ENCODE measurements around the gene ATG5.

The ATG5 gene

GRCh38 chr6:106325336-106326178 lies at the start of gene ATG5:
ATG5 (minus strand) TSS chr6:106325760; CDS start chr6:106316208, 9,552 bp downstream.
- DNase-seq (ENCODE audit: low read depth), result peak; percentile 100

DNA sequence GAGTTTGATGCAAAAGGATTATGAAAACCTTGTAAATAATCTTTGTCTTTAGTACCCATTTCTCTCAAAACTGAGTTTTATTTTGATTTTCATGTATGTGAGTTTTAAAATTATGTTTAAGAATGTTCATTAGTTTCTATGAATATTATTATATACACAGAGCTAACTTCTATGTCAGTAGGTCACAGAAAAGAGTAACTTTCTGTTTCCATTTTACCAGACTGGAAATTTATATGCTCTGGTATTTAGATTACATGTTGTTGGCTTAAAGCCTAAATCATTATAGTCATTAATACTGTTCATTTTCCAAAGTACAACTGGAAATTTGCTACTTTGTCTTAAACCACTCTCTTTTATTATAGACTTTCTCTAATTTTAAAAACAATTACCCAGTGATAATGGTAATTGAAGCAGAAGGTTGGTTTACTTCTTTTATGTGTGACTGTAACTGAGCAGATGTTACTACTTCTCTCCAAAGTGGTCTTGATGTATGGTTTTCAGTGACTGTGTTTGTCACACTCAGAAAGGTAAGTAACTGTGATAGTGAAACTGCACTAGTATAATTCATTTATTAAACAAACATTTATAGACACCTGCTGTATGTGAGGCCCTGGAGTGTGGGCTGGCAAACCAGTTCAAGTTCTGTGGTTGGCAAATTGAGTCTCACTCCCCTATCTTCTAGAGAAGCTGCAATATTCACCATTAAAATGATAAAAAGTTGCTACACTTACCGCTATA lies 48.1 kb upstream of the ATG5 start:
- no peak for DNase-seq (ENCODE audit: low read depth)

GRCh38 chr6:106372838-106373501 lies 47.4 kb upstream of the ATG5 start:
- DNase-seq (ENCODE audit: low read depth), result no peak

GRCh38 chr6:106370639-106371038 lies 45.1 kb upstream of the ATG5 start:
- no peak for DNase-seq (ENCODE audit: low read depth)

DNA sequence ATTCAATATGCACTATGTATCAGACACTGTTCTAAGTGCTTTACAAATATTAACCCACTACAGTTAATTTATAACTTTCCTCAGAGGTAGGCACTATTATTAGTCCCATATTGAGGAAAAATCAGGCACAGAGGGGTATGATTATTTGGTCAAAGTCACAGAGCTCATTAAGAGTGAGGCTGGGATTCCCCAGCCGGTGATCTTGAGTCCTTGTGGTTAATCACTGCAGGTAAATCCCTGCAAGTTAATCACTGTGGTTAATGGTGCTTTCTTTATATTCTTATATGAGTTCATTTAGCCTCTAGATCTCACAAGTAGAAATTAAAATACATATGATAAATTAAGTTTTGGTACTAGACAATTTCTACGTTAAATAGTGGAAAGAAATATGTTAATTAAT lies 44.2 kb upstream of the ATG5 start:
- no peak for DNase-seq (ENCODE audit: low read depth)

- DNase-seq (ENCODE audit: low read depth), result no peak
Measured at GRCh38 chr6:106363401-106364138, 38.0 kb upstream of the ATG5 start.

- no peak for DNase-seq (ENCODE audit: low read depth)
Measured at GRCh38 chr6:106360989-106361430, 35.5 kb upstream of the ATG5 start.

- peak; percentile 32 for DNase-seq (ENCODE audit: low read depth)
Measured at GRCh38 chr6:106360410-106360988, 34.9 kb upstream of the ATG5 start, which contains the start of gene CRYBG1. CRYBG1 (plus strand) TSS chr6:106360717; CDS start chr6:106360909, 192 bp downstream.

- no peak for DNase-seq (ENCODE audit: low read depth)
Measured at GRCh38 chr6:106359959-106360409, 34.4 kb upstream of the ATG5 start.

DNA sequence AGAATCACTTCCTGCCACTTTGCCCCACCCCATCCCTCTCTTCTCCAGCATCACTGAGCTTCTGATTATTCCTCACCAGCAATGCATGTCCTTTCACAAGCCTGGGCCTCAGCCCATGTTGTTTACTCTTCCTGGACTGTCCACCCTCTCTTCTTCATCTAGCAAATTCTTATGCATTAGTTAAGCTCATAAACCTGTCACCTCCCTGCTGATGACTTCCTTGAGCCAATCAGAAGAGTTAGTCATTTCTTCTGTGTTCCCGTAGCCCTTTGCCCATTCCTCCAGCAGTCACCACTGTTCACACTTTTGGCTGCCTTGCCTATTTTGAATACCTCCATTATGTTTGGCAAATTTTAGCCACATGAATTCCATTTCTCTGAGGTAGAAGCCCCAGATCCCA lies 30.8 kb upstream of the ATG5 start:
- DNase-seq (ENCODE audit: low read depth), result no peak

- DNase-seq (ENCODE audit: low read depth), result no peak
Measured at GRCh38 chr6:106347219-106347618, 21.7 kb upstream of the ATG5 start.

- peak; percentile 13 for DNase-seq (ENCODE audit: low read depth)
Measured at GRCh38 chr6:106339334-106340029, 13.9 kb upstream of the ATG5 start.

GRCh38 chr6:106334646-106335448 lies 9.3 kb upstream of the ATG5 start:
- peak; percentile 20 for DNase-seq (ENCODE audit: low read depth)

DNA sequence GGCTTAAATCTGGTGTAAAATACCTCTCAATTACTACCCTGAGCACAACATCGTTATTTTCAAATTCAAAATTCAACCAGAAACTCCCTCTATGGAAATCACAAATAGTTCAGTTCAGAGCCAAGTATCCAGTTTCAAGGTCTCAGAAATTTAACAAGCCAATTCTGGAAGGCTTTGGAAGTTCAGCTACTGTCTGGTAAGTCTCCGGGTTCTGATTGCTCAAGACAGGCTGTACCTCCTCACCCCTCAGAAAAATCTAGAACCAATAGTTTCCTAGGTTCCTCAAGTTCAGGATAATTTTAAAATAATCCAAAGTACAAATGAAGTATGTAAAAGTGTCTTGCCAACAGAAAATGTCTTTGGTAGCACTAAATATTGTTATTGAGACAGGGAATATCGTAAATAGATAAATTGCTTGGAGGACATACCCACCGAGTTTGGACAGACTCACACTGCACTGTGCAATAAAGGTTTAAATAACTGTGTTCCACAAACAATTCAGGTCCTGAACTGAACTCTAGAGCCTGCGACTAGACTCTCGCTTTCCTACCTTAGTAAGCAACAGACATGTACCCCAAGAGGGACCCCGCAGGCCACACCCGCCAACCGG lies 729 bp downstream of the ATG5 start:
- no peak for DNase-seq (ENCODE audit: low read depth)

- no peak for DNase-seq (ENCODE audit: low read depth)
Measured at GRCh38 chr6:106321940-106322339, 3.6 kb downstream of the ATG5 start.

- no peak for DNase-seq (ENCODE audit: low read depth)
Measured at GRCh38 chr6:106318851-106319250, 6.7 kb downstream of the ATG5 start.

- DNase-seq (ENCODE audit: low read depth), result no peak
Measured at GRCh38 chr6:106318061-106318460, 7.5 kb downstream of the ATG5 start.

DNA sequence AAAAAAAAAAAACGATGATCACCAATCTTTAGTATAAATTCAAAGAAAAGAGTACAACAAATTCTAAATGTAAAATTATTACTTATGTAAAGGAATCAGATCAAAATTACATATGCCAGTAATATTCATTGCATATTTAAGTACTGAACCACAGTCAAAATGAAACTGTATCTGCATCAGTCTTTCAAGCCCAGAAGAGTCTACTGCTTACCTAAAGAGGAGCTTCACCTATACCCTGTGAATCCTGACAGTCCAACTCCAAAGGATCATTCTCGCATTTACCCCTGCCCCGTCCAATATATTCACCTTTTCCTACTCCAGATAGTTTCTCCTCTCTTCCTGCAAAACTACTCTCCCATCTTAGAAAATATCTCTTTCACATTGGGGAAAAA lies 9.2 kb downstream of the ATG5 start:
- no peak for DNase-seq (ENCODE audit: low read depth)

DNA sequence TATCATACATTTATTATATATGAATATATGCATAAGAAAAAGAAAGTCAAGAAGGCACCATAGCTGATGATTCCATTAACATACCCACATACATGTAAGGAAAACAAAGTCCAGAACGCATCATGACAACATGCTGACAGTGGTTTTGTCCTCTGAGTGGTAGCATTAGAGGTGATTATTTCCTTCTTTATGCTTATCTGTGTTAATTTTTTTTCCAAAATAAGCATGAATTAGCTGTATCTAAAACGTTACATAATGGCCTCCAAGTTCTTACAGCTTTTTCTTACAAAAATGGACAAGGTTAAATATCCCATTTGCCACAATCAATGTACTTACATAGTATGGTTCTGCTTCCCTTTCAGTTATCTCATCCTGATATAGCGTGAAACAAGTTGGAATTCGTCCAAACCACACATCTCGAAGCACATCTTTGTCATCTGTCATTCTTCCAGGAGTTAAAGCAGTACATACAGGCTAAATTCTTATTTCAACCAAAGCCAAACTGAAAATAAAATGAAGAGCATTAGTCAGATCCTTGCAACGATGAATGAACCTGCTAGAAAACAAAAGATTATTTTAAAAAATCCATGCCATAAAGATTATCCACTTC lies 9.7 kb downstream of the ATG5 start:
- DNase-seq (ENCODE audit: low read depth), result no peak

Measured in stimulated activated CD8-positive, alpha-beta memory T cell treated with anti-CD3 and anti-CD28 coated beads, Interleukin-12 subunit alpha, Interleukin-12 subunit beta, amount 100 ng/mL, for 1 hour (primary cell).